HepG2 (cell line): Measurements from ENCODE around the gene PRM3.

Experiments
- CEBPB ChIP-seq: IDR thresholded peaks from 2 replicates; pipeline ENCODE4 v1.6.1; 2011; ENCODE audit warnings: low read depth, low read length, improper control_type of control experiment, borderline replicate concordance
- CEBPG ChIP-seq: IDR thresholded peaks from 2 replicates; pipeline ENCODE4 v1.6.1; 2016
- HHEX ChIP-seq: IDR thresholded peaks from 2 replicates; pipeline ENCODE4 v1.6.1; 2016; ENCODE audit warnings: control low read depth
- NFKB2 ChIP-seq: sonication (generic); formaldehyde crosslinking; IDR thresholded peaks from 2 replicates; pipeline ENCODE4 v1.4.0; 2020; ENCODE audit warnings: missing genetic modification reagents, borderline replicate concordance
- RAD21 ChIP-seq: fragments of 450-650 bp; formaldehyde crosslinking; IDR thresholded peaks from 2 replicates; pipeline ENCODE4 v1.5.0; 2020; ENCODE audit warnings: mild to moderate bottlenecking
- RXRA ChIP-seq: sonication (generic); formaldehyde crosslinking; IDR thresholded peaks from 2 replicates; pipeline ENCODE4 v1.5.1; 2020; ENCODE audit warnings: missing genetic modification reagents
- SMAD1 ChIP-seq: sonication (generic); formaldehyde crosslinking; IDR thresholded peaks from 2 replicates; pipeline ENCODE4 v1.4.0; 2020; ENCODE audit warnings: missing genetic modification reagents, low read depth, mild to moderate bottlenecking, borderline replicate concordance
- SYNCRIP ChIP-seq: fragments of 200-400 bp; formaldehyde crosslinking; IDR thresholded peaks from 2 replicates; pipeline ENCODE4 v1.6.1; 2018; ENCODE audit warnings: mild to moderate bottlenecking, low read depth, low read length; ENCODE audit not compliant: insufficient read depth
- ZHX2 ChIP-seq, 2 experiments: sonication (generic) in 1 of 2; formaldehyde crosslinking in 1 of 2; IDR thresholded peaks; 2 replicates each; pipeline versions ENCODE4 v1.6.1 to v1.9.0; 2014 to 2022; ENCODE audit warnings: antibody characterized with exemption in 1 of 2, borderline replicate concordance in 1 of 2, inconsistent platforms in 1 of 2, low read depth in 1 of 2, missing genetic modification reagents in 1 of 2
- ZNF260 ChIP-seq: sonication (generic); formaldehyde crosslinking; IDR thresholded peaks from 2 replicates; pipeline ENCODE4 v1.4.0; 2020; ENCODE audit warnings: missing genetic modification reagents, low read depth, mild to moderate bottlenecking, borderline replicate concordance
- TF ChIP-seq, protein P1 (sequence below): sonication (generic); formaldehyde crosslinking; IDR thresholded peaks from 2 replicates; pipeline ENCODE4 v1.5.0; 2020; ENCODE audit warnings: mild to moderate bottlenecking, missing genetic modification reagents, moderate library complexity
- TF ChIP-seq, protein P2 (sequence below): sonication (generic); formaldehyde crosslinking; IDR thresholded peaks from 2 replicates; pipeline ENCODE4 v1.4.0; 2020; ENCODE audit warnings: missing genetic modification reagents, borderline replicate concordance

DNA sequence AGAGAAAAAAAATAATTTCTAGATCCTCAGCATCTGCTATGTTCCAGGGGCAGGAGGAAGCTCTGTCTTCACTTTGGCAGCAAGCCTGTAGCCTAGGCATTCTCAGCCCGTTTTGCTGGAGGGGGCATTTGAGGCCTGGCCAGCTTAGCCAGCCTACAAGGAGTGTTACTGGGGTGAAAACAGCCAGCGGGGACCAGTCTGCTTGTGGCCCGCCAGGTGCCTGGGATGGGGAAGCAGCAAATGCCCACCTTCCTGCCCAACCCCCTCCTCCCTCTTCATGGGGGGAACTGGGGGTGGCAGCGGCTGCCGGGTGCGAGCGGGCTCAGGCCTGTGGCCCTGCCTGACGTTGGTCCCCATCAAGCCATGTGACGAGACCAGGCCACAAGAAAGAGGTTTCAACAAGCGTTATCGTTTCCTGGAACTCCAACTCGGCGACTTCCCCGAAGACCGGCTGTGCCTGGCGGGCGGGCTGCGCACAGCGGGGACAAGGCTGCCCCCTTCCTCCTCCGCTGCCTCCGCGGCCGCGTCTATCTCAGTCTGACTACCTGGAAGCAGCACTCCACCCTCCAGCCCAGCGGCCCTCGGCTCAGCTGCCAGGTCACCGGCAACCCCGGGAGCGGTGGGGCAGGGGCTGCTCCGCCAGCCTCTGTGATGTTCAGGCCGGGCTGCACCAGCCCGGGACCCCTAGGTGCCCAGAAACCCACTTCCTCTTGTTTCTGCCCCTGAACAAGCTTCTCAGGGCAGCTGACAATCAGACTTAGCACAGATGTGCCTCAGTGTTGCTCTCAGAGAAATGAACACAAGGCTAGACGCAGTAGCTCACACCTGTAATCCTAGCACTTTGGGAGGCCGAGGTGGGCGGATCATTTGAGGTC, 40.3 kb downstream of the PRM3 start:
- no peak for TF ChIP-seq ZNF260 (CRISPR knock-in tag)
- no peak for TF ChIP-seq SYNCRIP
- TF ChIP-seq, protein P1, sequence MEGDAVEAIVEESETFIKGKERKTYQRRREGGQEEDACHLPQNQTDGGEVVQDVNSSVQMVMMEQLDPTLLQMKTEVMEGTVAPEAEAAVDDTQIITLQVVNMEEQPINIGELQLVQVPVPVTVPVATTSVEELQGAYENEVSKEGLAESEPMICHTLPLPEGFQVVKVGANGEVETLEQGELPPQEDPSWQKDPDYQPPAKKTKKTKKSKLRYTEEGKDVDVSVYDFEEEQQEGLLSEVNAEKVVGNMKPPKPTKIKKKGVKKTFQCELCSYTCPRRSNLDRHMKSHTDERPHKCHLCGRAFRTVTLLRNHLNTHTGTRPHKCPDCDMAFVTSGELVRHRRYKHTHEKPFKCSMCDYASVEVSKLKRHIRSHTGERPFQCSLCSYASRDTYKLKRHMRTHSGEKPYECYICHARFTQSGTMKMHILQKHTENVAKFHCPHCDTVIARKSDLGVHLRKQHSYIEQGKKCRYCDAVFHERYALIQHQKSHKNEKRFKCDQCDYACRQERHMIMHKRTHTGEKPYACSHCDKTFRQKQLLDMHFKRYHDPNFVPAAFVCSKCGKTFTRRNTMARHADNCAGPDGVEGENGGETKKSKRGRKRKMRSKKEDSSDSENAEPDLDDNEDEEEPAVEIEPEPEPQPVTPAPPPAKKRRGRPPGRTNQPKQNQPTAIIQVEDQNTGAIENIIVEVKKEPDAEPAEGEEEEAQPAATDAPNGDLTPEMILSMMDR (CRISPR knock-in tag) = no peak
- TF ChIP-seq, protein P2, sequence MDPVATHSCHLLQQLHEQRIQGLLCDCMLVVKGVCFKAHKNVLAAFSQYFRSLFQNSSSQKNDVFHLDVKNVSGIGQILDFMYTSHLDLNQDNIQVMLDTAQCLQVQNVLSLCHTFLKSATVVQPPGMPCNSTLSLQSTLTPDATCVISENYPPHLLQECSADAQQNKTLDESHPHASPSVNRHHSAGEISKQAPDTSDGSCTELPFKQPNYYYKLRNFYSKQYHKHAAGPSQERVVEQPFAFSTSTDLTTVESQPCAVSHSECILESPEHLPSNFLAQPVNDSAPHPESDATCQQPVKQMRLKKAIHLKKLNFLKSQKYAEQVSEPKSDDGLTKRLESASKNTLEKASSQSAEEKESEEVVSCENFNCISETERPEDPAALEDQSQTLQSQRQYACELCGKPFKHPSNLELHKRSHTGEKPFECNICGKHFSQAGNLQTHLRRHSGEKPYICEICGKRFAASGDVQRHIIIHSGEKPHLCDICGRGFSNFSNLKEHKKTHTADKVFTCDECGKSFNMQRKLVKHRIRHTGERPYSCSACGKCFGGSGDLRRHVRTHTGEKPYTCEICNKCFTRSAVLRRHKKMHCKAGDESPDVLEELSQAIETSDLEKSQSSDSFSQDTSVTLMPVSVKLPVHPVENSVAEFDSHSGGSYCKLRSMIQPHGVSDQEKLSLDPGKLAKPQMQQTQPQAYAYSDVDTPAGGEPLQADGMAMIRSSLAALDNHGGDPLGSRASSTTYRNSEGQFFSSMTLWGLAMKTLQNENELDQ (CRISPR knock-in tag) = no peak
- TF ChIP-seq ZHX2 (IDR thresholded peaks at IDR 0.05; ENCODE audit: low read depth) = no peak
- no peak for TF ChIP-seq ZHX2 (CRISPR knock-in tag; IDR thresholded peaks at IDR 0.05; ENCODE audit: borderline replicate concordance)
- no peak for TF ChIP-seq SMAD1 (CRISPR knock-in tag)
- TF ChIP-seq NFKB2 = no peak
- no peak for TF ChIP-seq RAD21
- TF ChIP-seq CEBPB = no peak
- no peak for TF ChIP-seq CEBPG (CRISPR knock-in tag)
- no peak; the same call in 1 of the 2 replicates for TF ChIP-seq RXRA
- TF ChIP-seq HHEX (CRISPR knock-in tag) = no peak
